Liver (tissue), 3 donors: Measurements from ENCODE around the gene SOX11.

Source experiments
- CTCF ChIP-seq: fragments of 150-350 bp; IDR thresholded peaks from 2 replicates; pipeline ENCODE4 v1.5.1; 2017; ENCODE audit warnings: improper control_type of control experiment, low read depth, low read length; ENCODE audit not compliant: missing input control
- GABPA ChIP-seq, 2 donors: IDR thresholded peaks in 1 of 2; conservative IDR thresholded peaks in 1 of 2; 2 replicates each; pipeline ENCODE4 v1.6.1; 2016; ENCODE audit warnings: antibody characterized with exemption in 2 of 2, mild to moderate bottlenecking in 1 of 2, moderate library complexity in 1 of 2
- REST ChIP-seq: IDR thresholded peaks from 2 replicates; pipeline ENCODE4 v1.6.1; 2016; ENCODE audit warnings: antibody characterized with exemption, mild to moderate bottlenecking
- SP1 ChIP-seq: IDR thresholded peaks from 2 replicates; pipeline ENCODE4 v1.6.1; 2018; ENCODE audit warnings: antibody characterized with exemption, mild to moderate bottlenecking
- donor health status: healthy.
- donor health status: healthy.

DNA sequence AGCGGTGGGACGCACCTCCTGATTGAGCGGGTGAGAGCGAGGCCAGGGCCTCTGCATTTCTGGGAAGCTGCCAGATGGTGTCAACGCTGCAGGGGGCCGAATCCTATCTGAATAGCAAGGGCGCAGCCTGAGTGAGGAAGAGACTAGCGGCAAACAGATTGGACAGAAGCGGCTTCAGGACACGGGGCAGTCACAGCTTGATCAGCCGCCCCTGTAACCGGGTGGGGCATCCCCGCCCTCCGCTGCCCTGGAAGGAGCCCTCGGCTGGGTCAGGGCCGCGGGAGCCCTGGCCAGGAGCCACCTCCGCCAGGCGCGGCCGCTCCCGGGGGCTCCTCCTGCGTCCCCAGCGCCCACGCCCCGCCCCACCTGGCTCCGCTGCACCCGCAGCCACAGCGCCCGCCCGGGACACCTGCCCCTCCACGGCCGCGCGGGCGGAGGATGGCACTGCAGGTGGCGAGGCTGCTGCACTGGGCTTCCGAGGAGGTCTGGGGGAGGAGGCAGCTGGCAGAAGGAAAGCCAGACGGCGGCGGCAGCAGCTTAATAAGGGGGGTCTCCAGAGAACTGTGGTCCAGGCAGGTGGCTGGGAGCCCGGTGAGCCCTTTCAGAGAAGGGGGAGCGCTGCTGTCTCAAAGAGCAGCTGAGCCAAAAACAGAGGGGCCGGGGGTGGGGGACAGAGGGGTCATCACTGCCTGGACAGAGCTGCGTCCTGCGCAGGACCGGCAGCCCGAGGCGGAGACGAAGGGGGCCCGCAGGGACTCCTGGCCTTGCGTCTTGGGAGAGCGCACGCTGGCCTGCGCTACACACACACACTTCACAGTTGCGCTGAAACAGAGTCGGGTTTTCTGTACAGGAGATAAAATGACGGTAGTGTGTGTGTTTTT lies 18.8 kb upstream of the SOX11 start:
- TF ChIP-seq REST (no peak), CTCF (no peak), SP1 (no peak), GABPA (IDR thresholded peaks at IDR 0.05 in 1 of 2, conservative IDR thresholded peaks at IDR 0.05 in 1 of 2) (no peak)
